Activated naive CD4-positive, alpha-beta T cell treated with anti-CD3 and anti-CD28 coated beads, Interleukin-2, amount 10 ng/mL, durations not matched to agents 7 days and 5 days (primary cell): Measurements from ENCODE around the gene PARD3.

Source experiments
- CTCF ChIA-PET: fragments of 350-600 bp; sonication (Branson Sonifier 250); formaldehyde crosslinking; loops from one replicate; lab custom pipeline; 2021; ENCODE audit warnings: antibody characterized with exemption; lab: Charles Lee
- DNase-seq: peaks from one replicate; pipeline ENCODE4 v3.0.0-alpha.2; 2020
- H3K27ac Mint-ChIP-seq: one replicate; pipeline ENCODE4 v1.8.0; 2021; ENCODE audit warnings: mild to moderate bottlenecking, moderate library complexity, mixed read lengths
- H3K27me3 Mint-ChIP-seq: one replicate; pipeline ENCODE4 v1.8.0; 2021; ENCODE audit warnings: mild to moderate bottlenecking, mixed read lengths
- H3K36me3 Mint-ChIP-seq: one replicate; pipeline ENCODE4 v1.8.0; 2021; ENCODE audit warnings: mixed read lengths
- H3K4me1 Mint-ChIP-seq: one replicate; pipeline ENCODE4 v1.8.0; 2021; ENCODE audit warnings: mixed read lengths
- H3K4me3 Mint-ChIP-seq: one replicate; pipeline ENCODE4 v1.8.0; 2021; ENCODE audit warnings: mild to moderate bottlenecking, moderate library complexity, mixed read lengths
- H3K9me3 Mint-ChIP-seq: one replicate; pipeline ENCODE4 v1.8.0; 2021; ENCODE audit warnings: mixed read lengths

Gene PARD3

GRCh38 chr10:34814913-34815184 lies 247 bp downstream of the PARD3 start:
- peaks cover 74% of the 10 kb centered on the region for H3K27me3 Mint-ChIP-seq
- H3K4me1 Mint-ChIP-seq: peaks cover 15% of the 10 kb centered on the region
- CTCF ChIA-PET: no interaction called here
- H3K4me3 Mint-ChIP-seq: no peak overlapping the region
- no peaks in the 10 kb centered on the region for H3K36me3 Mint-ChIP-seq
- no peaks in the 10 kb centered on the region for H3K9me3 Mint-ChIP-seq
- H3K27ac Mint-ChIP-seq: no peak overlapping the region
- no peak for DNase-seq

- no peaks in the 10 kb centered on the region for H3K36me3 Mint-ChIP-seq
- H3K27ac Mint-ChIP-seq: no peak overlapping the region
- peaks cover 16% of the 10 kb centered on the region for H3K4me1 Mint-ChIP-seq
- peak overlapping the region; percentile 64 for H3K4me3 Mint-ChIP-seq
- peak; percentile 23 for DNase-seq
- H3K27me3 Mint-ChIP-seq: peaks cover 72% of the 10 kb centered on the region
- H3K9me3 Mint-ChIP-seq: no peaks in the 10 kb centered on the region
- CTCF ChIA-PET: no interaction called here
Measured at GRCh38 chr10:34814223-34814912, 728 bp downstream of the PARD3 start.

- Mint-ChIP-seq H3K9me3 (no peaks in the 10 kb centered on the region), H3K36me3 (no peaks in the 10 kb centered on the region), H3K4me3 (peak overlapping the region; percentile 64), H3K27ac (no peak overlapping the region), H3K27me3 (peaks cover 73% of the 10 kb centered on the region), H3K4me1 (peaks cover 19% of the 10 kb centered on the region)
- DNase-seq: no peak
- CTCF ChIA-PET: no interaction called here
Measured at GRCh38 chr10:34813626-34814222, 1.4 kb downstream of the PARD3 start.

GRCh38 chr10:34812771-34813170 lies 2.3 kb downstream of the PARD3 start:
- Mint-ChIP-seq H3K27me3 (peaks cover 77% of the 10 kb centered on the region), H3K27ac (no peak overlapping the region), H3K4me3 (no peak overlapping the region), H3K9me3 (no peaks in the 10 kb centered on the region), H3K36me3 (no peaks in the 10 kb centered on the region), H3K4me1 (peaks cover 19% of the 10 kb centered on the region)
- DNase-seq: no peak
- CTCF ChIA-PET: no interaction called here

GRCh38 chr10:34811968-34812514 lies 3.1 kb downstream of the PARD3 start:
- Mint-ChIP-seq H3K27me3 (peaks cover 70% of the 10 kb centered on the region), H3K4me3 (no peak overlapping the region), H3K4me1 (peaks cover 19% of the 10 kb centered on the region), H3K27ac (no peak overlapping the region), H3K9me3 (no peaks in the 10 kb centered on the region), H3K36me3 (no peaks in the 10 kb centered on the region)
- no peak for DNase-seq
- CTCF ChIA-PET: no interaction called here

GRCh38 chr10:34811126-34811967 lies 3.7 kb downstream of the PARD3 start:
- no peak for DNase-seq
- Mint-ChIP-seq H3K27me3 (peaks cover 64% of the 10 kb centered on the region), H3K27ac (no peak overlapping the region), H3K36me3 (no peaks in the 10 kb centered on the region), H3K4me3 (no peak overlapping the region), H3K9me3 (no peaks in the 10 kb centered on the region), H3K4me1 (peaks cover 16% of the 10 kb centered on the region)
- CTCF ChIA-PET: no interaction called here

- Mint-ChIP-seq H3K27ac (no peak overlapping the region), H3K9me3 (no peaks in the 10 kb centered on the region), H3K4me1 (peaks cover 10% of the 10 kb centered on the region), H3K36me3 (no peaks in the 10 kb centered on the region), H3K4me3 (no peak overlapping the region), H3K27me3 (peaks cover 54% of the 10 kb centered on the region)
- no peak for DNase-seq
- CTCF ChIA-PET: no interaction called here
Measured at GRCh38 chr10:34809796-34810195, 5.3 kb downstream of the PARD3 start.

- Mint-ChIP-seq H3K9me3 (no peaks in the 10 kb centered on the region), H3K27me3 (peaks cover 51% of the 10 kb centered on the region), H3K4me3 (no peak overlapping the region), H3K4me1 (peaks cover 10% of the 10 kb centered on the region), H3K36me3 (no peaks in the 10 kb centered on the region), H3K27ac (no peak overlapping the region)
- CTCF ChIA-PET: interaction anchor here (0.6 kb wide), 1 partner anchor 1670 kb away, joined by 3 read pairs; no protein-coding TSS in a partner anchor
- no peak for DNase-seq
Measured at GRCh38 chr10:34808801-34809745, 6.0 kb downstream of the PARD3 start.

- Mint-ChIP-seq H3K4me1 (peaks cover 5% of the 10 kb centered on the region), H3K36me3 (no peaks in the 10 kb centered on the region), H3K27me3 (peaks cover 44% of the 10 kb centered on the region), H3K9me3 (no peaks in the 10 kb centered on the region), H3K27ac (no peak overlapping the region), H3K4me3 (no peak overlapping the region)
- CTCF ChIA-PET: interaction anchor here (0.6 kb wide), 1 partner anchor 1669 kb away, joined by 3 read pairs; no protein-coding TSS in a partner anchor
- no peak for DNase-seq
Measured at GRCh38 chr10:34808336-34808735, 6.8 kb downstream of the PARD3 start.

- DNase-seq: no peak
- Mint-ChIP-seq H3K27me3 (peaks cover 14% of the 10 kb centered on the region), H3K4me3 (no peak overlapping the region), H3K9me3 (no peaks in the 10 kb centered on the region), H3K27ac (no peak overlapping the region), H3K4me1 (peaks cover 3% of the 10 kb centered on the region), H3K36me3 (no peaks in the 10 kb centered on the region)
- CTCF ChIA-PET: no interaction called here
Measured at GRCh38 chr10:34804306-34804705, 10.8 kb downstream of the PARD3 start.

GRCh38 chr10:34802692-34803091 lies 12.4 kb downstream of the PARD3 start:
- Mint-ChIP-seq H3K36me3 (no peaks in the 10 kb centered on the region), H3K27ac (no peak overlapping the region), H3K27me3 (no peaks in the 10 kb centered on the region), H3K4me1 (no peaks in the 10 kb centered on the region), H3K9me3 (no peaks in the 10 kb centered on the region), H3K4me3 (no peak overlapping the region)
- CTCF ChIA-PET: interaction anchor here (1.1 kb wide), 1 partner anchor 11 kb away, joined by 3 read pairs; no protein-coding TSS in a partner anchor
- DNase-seq: no peak

GRCh38 chr10:34801097-34801733 lies 13.9 kb downstream of the PARD3 start:
- Mint-ChIP-seq H3K27ac (no peak overlapping the region), H3K9me3 (no peaks in the 10 kb centered on the region), H3K4me1 (no peaks in the 10 kb centered on the region), H3K36me3 (no peaks in the 10 kb centered on the region), H3K27me3 (no peaks in the 10 kb centered on the region), H3K4me3 (no peak overlapping the region)
- CTCF ChIA-PET: no interaction called here
- no peak for DNase-seq

- DNase-seq: no peak
- no peak overlapping the region for H3K4me3 Mint-ChIP-seq
- no peaks in the 10 kb centered on the region for H3K9me3 Mint-ChIP-seq
- H3K4me1 Mint-ChIP-seq: no peaks in the 10 kb centered on the region
- H3K27ac Mint-ChIP-seq: no peak overlapping the region
- H3K27me3 Mint-ChIP-seq: no peaks in the 10 kb centered on the region
- H3K36me3 Mint-ChIP-seq: no peaks in the 10 kb centered on the region
- CTCF ChIA-PET: no interaction called here
Measured at GRCh38 chr10:34800624-34801023, 14.5 kb downstream of the PARD3 start.
